Endothelial cell (in vitro differentiated cells): Measurements from ENCODE around the gene YY1. TPM values are rescaled to one million over a fixed set of nuclear protein-coding genes. Genes with fewer than 3 reads are reported as not detected.
"Not testable (repeated sequence)": the region's sequence is repeated elsewhere in the genome, so short reads cannot be mapped to it uniquely, and the experiment has no call there.

ENCODE experiments used
- DNase-seq: peaks from one replicate; pipeline ENCODE4 v3.0.0; 2021; ENCODE audit warnings: low spot score
- H3K27ac Mint-ChIP-seq: one replicate; pipeline ENCODE4 v1.8.0; 2021; ENCODE audit warnings: mixed read lengths, inconsistent platforms; ENCODE audit not compliant: unreplicated experiment
- H3K27me3 Mint-ChIP-seq: one replicate; pipeline ENCODE4 v1.8.0; 2021; ENCODE audit warnings: mild to moderate bottlenecking, moderate library complexity, mixed read lengths, inconsistent platforms; ENCODE audit not compliant: unreplicated experiment
- H3K36me3 Mint-ChIP-seq: one replicate; pipeline ENCODE4 v1.8.0; 2021; ENCODE audit warnings: mild to moderate bottlenecking, low read depth, mixed read lengths, inconsistent platforms; ENCODE audit not compliant: unreplicated experiment
- H3K4me1 Mint-ChIP-seq: one replicate; pipeline ENCODE4 v1.8.0; 2021; ENCODE audit warnings: mild to moderate bottlenecking, mixed read lengths, inconsistent platforms; ENCODE audit not compliant: unreplicated experiment
- H3K4me3 Mint-ChIP-seq: one replicate; pipeline ENCODE4 v1.8.0; 2021; ENCODE audit warnings: mild to moderate bottlenecking, mixed read lengths, inconsistent platforms; ENCODE audit not compliant: unreplicated experiment
- H3K9me3 Mint-ChIP-seq: one replicate; pipeline ENCODE4 v1.8.0; 2021; ENCODE audit warnings: mixed read lengths, inconsistent platforms; ENCODE audit not compliant: unreplicated experiment
- CTCF ChIP-seq: fragments of 200-600 bp; sonication (generic); IDR thresholded peaks from one replicate; pipeline ENCODE4 v1.5.0; 2021; ENCODE audit warnings: antibody characterized with exemption; ENCODE audit not compliant: unreplicated experiment
- total RNA-seq: library from RNA; stranded (reverse); fragmentation: NEBNext Ultra II Directional; extraction: Animal tissue kit (Norgen Biotek cat#: 25700); gene quantifications from one replicate; pipeline ENCODE4 v1.2.1, GENCODE V29; 2021; ENCODE audit not compliant: unreplicated experiment

Gene YY1
- total RNA-seq, 1 donor from 2014 or later: 81.7 TPM

- no peak for TF ChIP-seq CTCF
- Mint-ChIP-seq H3K9me3 (no peaks in the 10 kb centered on the region), H3K27me3 (peaks cover 12% of the 10 kb centered on the region), H3K36me3 (peaks cover 18% of the 10 kb centered on the region), H3K4me1 (peaks cover 36% of the 10 kb centered on the region), H3K27ac (peak overlapping the region; percentile 59), H3K4me3 (peak overlapping the region; percentile 72)
- DNase-seq: no peak
Observed at GRCh38 chr14:100279563-100279962, 40.6 kb downstream of the YY1 start.

DNA sequence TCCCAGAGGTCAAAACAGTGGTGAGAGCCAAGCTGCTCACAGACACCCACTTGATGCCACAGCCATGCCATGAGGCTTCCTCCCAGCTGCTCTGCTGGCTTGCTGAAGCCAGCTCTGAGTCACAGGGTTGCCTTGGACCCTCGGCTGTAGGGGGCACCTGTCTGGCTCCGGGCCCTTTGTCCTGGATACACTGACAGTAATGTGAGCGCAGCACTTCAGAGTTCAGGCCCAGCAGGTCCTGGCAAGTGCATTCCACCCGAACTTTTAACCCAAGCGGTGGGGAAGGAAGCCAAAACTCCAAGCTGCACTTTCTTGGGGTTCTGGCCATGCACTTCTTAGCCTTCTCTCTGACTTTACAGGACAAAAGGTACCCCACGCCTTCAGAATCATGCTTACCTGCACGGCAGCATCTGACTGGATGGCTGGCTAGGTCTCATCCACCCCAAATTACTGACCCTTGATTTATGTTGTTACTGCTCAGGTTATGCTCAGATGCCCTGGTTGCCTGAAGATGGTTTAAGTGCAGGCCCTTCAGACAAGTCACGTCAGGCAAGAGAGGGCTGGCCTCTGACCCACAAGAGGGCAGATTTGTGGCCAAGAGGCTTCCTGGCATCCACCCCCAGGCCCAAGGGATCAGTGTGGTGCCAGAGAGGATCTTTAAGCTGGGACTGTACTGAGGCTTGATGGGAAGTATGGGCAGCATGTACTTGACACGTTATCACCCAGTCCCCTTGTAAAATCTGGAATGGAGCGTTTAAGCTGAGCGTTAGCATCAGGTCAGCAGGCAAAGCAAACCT is 42.5 kb downstream of the YY1 start:
- Mint-ChIP-seq H3K9me3 (no peaks in the 10 kb centered on the region), H3K4me1 (peaks cover 33% of the 10 kb centered on the region), H3K27ac (no peak overlapping the region), H3K4me3 (no peak overlapping the region), H3K27me3 (peaks cover 16% of the 10 kb centered on the region), H3K36me3 (peaks cover 15% of the 10 kb centered on the region)
- TF ChIP-seq CTCF: no peak
- no peak for DNase-seq

- Mint-ChIP-seq H3K4me1 (peaks cover 33% of the 10 kb centered on the region), H3K9me3 (no peaks in the 10 kb centered on the region), H3K27ac (peak overlapping the region; percentile 67), H3K4me3 (peak overlapping the region; percentile 62), H3K36me3 (peaks cover 15% of the 10 kb centered on the region), H3K27me3 (peaks cover 16% of the 10 kb centered on the region)
- TF ChIP-seq CTCF: no peak
- no peak for DNase-seq
Observed at GRCh38 chr14:100282083-100282350, 43.1 kb downstream of the YY1 start.

- peak overlapping the region; percentile 61 for H3K27ac Mint-ChIP-seq
- H3K27me3 Mint-ChIP-seq: peaks cover 18% of the 10 kb centered on the region
- peaks cover 11% of the 10 kb centered on the region for H3K36me3 Mint-ChIP-seq
- no peak for DNase-seq
- no peak overlapping the region for H3K4me3 Mint-ChIP-seq
- TF ChIP-seq CTCF: no peak
- no peaks in the 10 kb centered on the region for H3K9me3 Mint-ChIP-seq
- H3K4me1 Mint-ChIP-seq: peaks cover 33% of the 10 kb centered on the region
Observed at GRCh38 chr14:100282766-100283419, 43.9 kb downstream of the YY1 start.

DNA sequence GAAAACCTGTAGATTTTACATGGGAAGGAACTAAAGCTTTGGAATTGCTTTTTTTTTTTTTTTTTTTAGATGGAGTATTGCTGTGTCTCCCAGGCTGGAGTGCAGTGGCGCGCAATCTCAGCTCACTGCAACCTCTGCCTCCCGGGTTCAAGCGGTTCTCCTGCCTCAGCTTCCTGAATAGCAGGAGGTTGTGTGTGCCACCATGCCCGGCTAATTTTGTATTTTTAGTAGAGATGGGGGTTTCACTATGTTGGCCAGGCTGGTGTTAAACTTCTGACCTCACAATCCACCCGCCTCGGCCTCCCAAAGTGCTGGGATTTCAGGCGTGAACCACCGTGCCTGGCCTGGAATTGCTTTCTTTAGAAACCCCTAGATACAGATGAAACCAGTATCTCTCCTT is 44.5 kb downstream of the YY1 start:
- Mint-ChIP-seq H3K36me3 (peaks cover 11% of the 10 kb centered on the region), H3K27ac (peak overlapping the region; percentile 61), H3K27me3 (peaks cover 18% of the 10 kb centered on the region), H3K4me1 (peaks cover 30% of the 10 kb centered on the region)
- DNase-seq, H3K9me3 Mint-ChIP-seq, H3K4me3 Mint-ChIP-seq: not testable (repeated sequence)
